GM12891 (cell line): Measurements from ENCODE around the gene ARMC2.

Source experiments
- PAX5 ChIP-seq: IDR thresholded peaks from 2 replicates; pipeline ENCODE4 v1.6.1; 2011; ENCODE audit warnings: low read length, moderate library complexity, mild to moderate bottlenecking; ENCODE audit not compliant: insufficient read depth, severe bottlenecking
- POLR2A ChIP-seq: IDR thresholded peaks from 2 replicates; pipeline ENCODE4 v1.6.1; 2011; ENCODE audit warnings: low read depth, low read length, control low read depth
- POLR2AphosphoS5 ChIP-seq: IDR thresholded peaks from 2 replicates; pipeline ENCODE4 v1.6.1; 2011; ENCODE audit warnings: low read depth, low read length, control low read depth
- TAF1 ChIP-seq: IDR thresholded peaks from 2 replicates; pipeline ENCODE4 v1.6.1; 2011; ENCODE audit warnings: low read depth, low read length, control low read depth

DNA sequence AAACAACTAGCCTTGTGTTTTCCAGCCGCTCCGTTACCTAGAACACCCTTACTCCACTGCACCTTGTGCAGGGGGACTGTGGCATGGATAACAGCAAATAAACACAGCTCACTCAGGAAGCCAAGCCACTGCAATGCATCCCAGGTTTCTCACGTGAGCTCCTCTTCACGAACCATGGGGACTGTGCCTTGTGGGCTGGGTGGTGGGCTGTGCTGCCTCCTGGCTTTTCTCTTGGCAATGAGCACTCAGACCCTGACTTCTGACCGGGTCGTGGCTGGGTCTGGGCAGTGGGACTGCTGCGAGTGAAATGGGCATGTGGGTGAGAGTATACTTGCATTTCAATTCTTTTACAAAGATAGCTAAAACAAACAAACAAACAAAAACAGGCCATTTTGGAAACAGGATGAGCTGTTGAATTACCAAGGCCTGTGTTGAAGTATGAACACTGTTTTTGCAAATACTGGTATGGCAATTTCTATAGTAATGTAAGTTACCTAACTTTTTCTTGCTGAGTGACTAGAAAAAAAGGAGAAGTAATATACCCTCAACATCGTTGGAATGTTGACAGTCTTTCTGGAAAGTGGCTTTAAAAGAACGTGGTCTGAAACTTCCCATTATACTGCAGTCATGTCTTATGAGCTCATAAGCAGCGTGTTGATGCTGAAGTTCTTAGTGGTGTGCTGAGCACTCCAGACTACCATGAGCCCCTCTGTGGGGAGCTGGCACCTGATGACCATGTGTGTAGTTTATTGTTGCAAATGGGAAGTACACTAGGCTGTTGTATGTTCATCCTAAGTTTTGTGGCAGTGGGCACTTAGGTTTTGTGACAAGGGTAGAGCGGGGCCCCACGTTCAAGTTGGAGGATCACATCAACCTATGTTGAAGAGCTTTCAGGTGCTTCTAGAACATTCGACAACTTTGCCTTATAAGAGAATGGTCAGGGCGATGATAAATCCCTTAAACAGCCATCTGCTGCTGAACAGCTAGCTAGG lies 120.4 kb downstream of the ARMC2 start:
- no peak for TF ChIP-seq POLR2A
- TF ChIP-seq PAX5, result no peak
- TF ChIP-seq POLR2AphosphoS5, result no peak
- TF ChIP-seq TAF1, result no peak
